HepG2 (cell line): Measurements from ENCODE around the gene TLN1. TPM values are rescaled to one million over a fixed set of nuclear protein-coding genes. Genes with fewer than 3 reads are reported as not detected.

Experiments used
- ATAC-seq: fragments of 200-7000 bp; cut with Tn5 transposase; 3 replicates; pipeline ENCODE4 v1.9.1; 2020; ENCODE audit warnings: mild to moderate bottlenecking, moderate library complexity
- BruUV-seq: library from RNA; stranded (reverse); fragments of 400-500 nt; replicated peaks from 2 replicates; lab custom pipeline; 2021; lab: Mats Ljungman, UMichigan
- CTCF ChIA-PET: fragments of 300-600 bp; formaldehyde crosslinking; extraction: SDS; loops from one replicate; lab custom pipeline; 2021; ENCODE audit warnings: low total read pairs, inconsistent platforms, low intra/inter-chr PET ratio; lab: Yijun Ruan, JAX
- POLR2A ChIA-PET: fragments of 350-600 bp; sonication (Branson Sonifier 250); formaldehyde crosslinking; loops from one replicate; lab custom pipeline; 2020; ENCODE audit warnings: antibody characterized with exemption, inconsistent platforms; lab: Yijun Ruan, JAX
- DNase-seq: peaks from one replicate; pipeline ENCODE4 v3.0.0-alpha.2; 2015; ENCODE audit warnings: low spot score
- FAIRE-seq: peaks from 3 replicates; lab custom pipeline; 2011; peaks lifted over from hg19 to GRCh38; lab: Jason Lieb, UNC
- H2AFZ ChIP-seq: one replicate; pipeline ENCODE4 v1.6.1; 2011; ENCODE audit warnings: low read length, inconsistent platforms
- H3K27ac ChIP-seq: fragments of 300-600 bp; 3 replicates; pipeline ENCODE4 v1.8.0; 2011; ENCODE audit warnings: mixed run types, mild to moderate bottlenecking, mixed read lengths, low read length, inconsistent platforms; ENCODE audit not compliant: insufficient read depth; ENCODE audit errors: extremely low read length
- H3K27me3 ChIP-seq, 2 experiments: fragments of 200-600 bp in 1 of 2; 2 replicates in 1 of 2; 3 replicates in 1 of 2; pipeline versions ENCODE4 v1.6.0 to v1.8.0; 2011; ENCODE audit warnings: low read length in 2 of 2, mild to moderate bottlenecking in 2 of 2, moderate library complexity in 2 of 2, inconsistent platforms in 1 of 2; ENCODE audit not compliant: insufficient read depth in 2 of 2, control insufficient read depth in 1 of 2
- H3K36me3 ChIP-seq, 2 experiments: fragments of 200-600 bp in 1 of 2; replicated peaks in 1 of 2; 2 replicates in 1 of 2; 3 replicates in 1 of 2; pipeline versions ENCODE4 v1.5.1 to v1.8.0; 2011; ENCODE audit warnings: low read length in 2 of 2, inconsistent platforms in 1 of 2; ENCODE audit not compliant: insufficient read depth in 2 of 2, control insufficient read depth in 1 of 2
- H3K4me1 ChIP-seq: 2 replicates; pipeline ENCODE4 v1.5.1; 2012; ENCODE audit warnings: low read length, inconsistent platforms; ENCODE audit not compliant: insufficient read depth
- H3K4me2 ChIP-seq: 2 replicates; pipeline ENCODE4 v1.6.0; 2011; ENCODE audit warnings: low read depth, low read length, inconsistent platforms
- H3K4me3 ChIP-seq, 3 experiments: fragments of 200-600 bp in 1 of 3; sonication (generic), shearing (Covaris generic) in 1 of 3; replicated peaks in 1 of 3; 2 replicates each; pipeline ENCODE4 v1.5.1; 2011 to 2016; ENCODE audit warnings: low read length in 3 of 3, inconsistent platforms in 2 of 3, low read depth in 2 of 3, mild to moderate bottlenecking in 2 of 3, control low read depth in 1 of 3, mixed read lengths in 1 of 3; ENCODE audit not compliant: insufficient read depth in 1 of 3
- H3K79me2 ChIP-seq: one replicate; pipeline ENCODE4 v1.6.1; 2011; ENCODE audit warnings: low read length, inconsistent platforms; ENCODE audit not compliant: insufficient read depth
- H3K9ac ChIP-seq: 2 replicates; pipeline ENCODE4 v1.6.0; 2011; ENCODE audit warnings: mild to moderate bottlenecking, low read depth, low read length, inconsistent platforms; ENCODE audit not compliant: insufficient read depth
- H3K9me3 ChIP-seq: 2 replicates; pipeline ENCODE4 v1.5.1; 2012; ENCODE audit warnings: mild to moderate bottlenecking, low read length
- H4K20me1 ChIP-seq: 2 replicates; pipeline ENCODE4 v1.6.0; 2011; ENCODE audit warnings: inconsistent platforms, mild to moderate bottlenecking, low read length, moderate library complexity; ENCODE audit not compliant: insufficient read depth
- ARNTL ChIP-seq: sonication (generic); formaldehyde crosslinking; IDR thresholded peaks from 2 replicates; pipeline ENCODE4 v1.4.0; 2020; ENCODE audit warnings: mild to moderate bottlenecking, missing genetic modification reagents
- KLF12 ChIP-seq: sonication (generic); formaldehyde crosslinking; IDR thresholded peaks from 2 replicates; pipeline ENCODE4 v1.4.0; 2020; ENCODE audit warnings: missing genetic modification reagents, borderline replicate concordance
- PHF8 ChIP-seq: sonication (generic); formaldehyde crosslinking; IDR thresholded peaks from 2 replicates; pipeline ENCODE4 v1.5.0; 2020; ENCODE audit warnings: missing genetic modification reagents
- PITX1 ChIP-seq: sonication (generic); formaldehyde crosslinking; IDR thresholded peaks from 2 replicates; pipeline ENCODE4 v1.5.1; 2020; ENCODE audit warnings: mild to moderate bottlenecking, missing genetic modification reagents
- RFXAP ChIP-seq: sonication (generic); formaldehyde crosslinking; IDR thresholded peaks from 2 replicates; pipeline ENCODE4 v1.4.0; 2020; ENCODE audit warnings: missing genetic modification reagents, borderline replicate concordance
- ZKSCAN8 ChIP-seq: IDR thresholded peaks from 2 replicates; pipeline ENCODE4 v1.6.1; 2016; ENCODE audit warnings: borderline replicate concordance, missing genetic modification reagents, missing compliant biosample characterization
- ZSCAN29 ChIP-seq: sonication (generic); formaldehyde crosslinking; conservative IDR thresholded peaks from 2 replicates; pipeline ENCODE4 v1.4.0; 2020; ENCODE audit warnings: mild to moderate bottlenecking, missing genetic modification reagents
- WGBS: methylation state at CpG from one replicate; pipeline ENCODE4 v1.1.6; 2017; ENCODE audit warnings: low lambda C conversion rate; 5-methylcytosine and 5-hydroxymethylcytosine counted together
- in situ Hi-C: cut with HindIII; loops from 2 replicates; pipeline ENCODE4 v1.10.0; 2017; ENCODE audit warnings: low pct_unique_long_range_greater_than_20kb; ENCODE audit not compliant: extremely low pct_ligation_motif_present
- intact Hi-C: fragments of 100-400 bp; cut with micrococcal nuclease; formaldehyde crosslinking; loops from one replicate; pipeline ENCODE4 v1.10.0; 2022; ENCODE audit not compliant: unreplicated experiment
- polyA plus RNA-seq, 8 experiments: library from polyadenylated mRNA; depleted of rRNA in 3 of 8; stranded (reverse) in 7 of 8; unstranded in 1 of 8; fragments of >200 nt; fragmentation: Illumina TruSeq in 4 of 8; extraction: Trizol in 4 of 8; gene quantifications; 2 replicates each; pipeline versions ENCODE4 v1.2.1 to v1.2.3, GENCODE V29; 2011 to 2016; ENCODE audit warnings: low read depth in 4 of 8, missing spikeins in 1 of 8, mixed read lengths in 1 of 8; ENCODE audit not compliant: insufficient read depth in 1 of 8
- total RNA-seq, 5 experiments: library from RNA; depleted of rRNA; stranded (reverse); fragments of >200 nt; fragmentation: Illumina TruSeq; extraction: Trizol; gene quantifications; 2 replicates each; pipeline ENCODE4 v1.2.3, GENCODE V29; 2016; ENCODE audit warnings: low read depth in 1 of 5
- TF ChIP-seq, protein P1 (sequence below): sonication (generic); formaldehyde crosslinking; IDR thresholded peaks from 2 replicates; pipeline ENCODE4 v1.5.1; 2020; ENCODE audit warnings: mild to moderate bottlenecking, missing genetic modification reagents, moderate library complexity
- TF ChIP-seq, protein P2 (sequence below): IDR thresholded peaks from 2 replicates; pipeline ENCODE4 v1.6.1; 2016; ENCODE audit warnings: mild to moderate bottlenecking, missing biosample characterization, missing genetic modification reagents
- TF ChIP-seq, protein P3 (sequence below): sonication (generic); formaldehyde crosslinking; IDR thresholded peaks from 2 replicates; pipeline ENCODE4 v1.4.0; 2020; ENCODE audit warnings: mild to moderate bottlenecking, missing genetic modification reagents, borderline replicate concordance

TLN1 gene
- total and polyA plus RNA-seq, 2 of the 13 experiments (the other 11 are each of a cell fraction or from before 2014, with no cell fraction given), result 35.2 to 51.8 TPM

DNA sequence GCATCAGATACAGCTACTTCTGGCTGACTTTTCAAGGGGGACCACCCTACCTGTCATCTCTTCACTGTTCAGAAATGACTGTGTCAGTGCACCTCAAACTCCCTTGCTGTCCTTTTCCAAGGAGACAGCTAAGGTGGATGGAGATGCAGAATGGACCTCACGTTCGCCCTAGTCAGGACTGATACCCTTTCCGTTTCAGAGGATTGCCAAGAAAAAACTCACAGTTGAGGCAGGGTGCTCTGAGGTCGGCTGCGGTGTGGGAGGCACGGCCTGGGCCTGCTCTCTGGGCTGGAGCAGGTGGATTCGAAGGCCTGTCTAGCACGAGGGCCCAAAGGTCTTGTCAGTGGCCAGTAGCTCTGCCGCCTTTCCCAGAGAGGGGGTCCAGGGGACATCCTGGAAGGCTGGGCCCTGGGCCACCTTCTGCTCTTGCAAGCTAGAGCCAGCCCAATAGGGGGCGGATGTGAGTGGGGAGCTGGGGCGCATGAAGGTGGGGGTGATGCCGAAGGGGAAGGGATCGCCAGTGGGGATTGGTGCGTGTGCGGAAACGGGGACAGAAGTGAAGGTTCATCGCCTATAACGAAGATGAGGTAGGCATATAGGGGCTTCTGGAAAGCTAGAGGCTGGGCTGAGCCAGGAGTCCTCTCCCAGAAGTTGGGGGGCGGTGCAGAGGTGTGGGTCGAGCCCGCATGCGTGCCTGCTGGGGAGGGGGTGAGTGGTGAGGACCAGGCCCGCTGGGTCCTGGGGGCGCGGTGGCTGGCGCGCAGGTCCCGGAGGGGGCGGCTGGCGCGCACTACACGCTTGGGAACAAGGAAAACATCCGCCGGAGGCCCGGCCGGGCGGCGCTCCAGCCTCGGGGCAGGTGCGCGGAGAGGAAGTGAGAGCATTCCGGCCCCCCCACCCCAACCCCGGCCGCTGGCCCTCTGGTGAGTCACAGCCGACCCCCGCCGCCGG, 24.6 kb upstream of the TLN1 start:
- intact Hi-C loops (loop anchor here (2.0 kb wide), 1 partner anchor 20 kb away; no protein-coding TSS in a partner anchor), in situ Hi-C loops (no loop called here)
- Histone ChIP-seq H3K27me3 (no peaks in the 10 kb centered on the region; a peak in 1 of 5 replicates), H3K9me3 (no peaks in the 10 kb centered on the region), H3K4me2 (peak overlapping the region; percentile 95), H3K79me2 (peaks cover 38% of the 10 kb centered on the region), H3K4me3 (peak overlapping the region; percentile 82 to 90 (median 89)), H2AFZ (no peak overlapping the region), H3K9ac (peak overlapping the region; percentile 83), H4K20me1 (no peaks in the 10 kb centered on the region), H3K4me1 (peaks cover 33% of the 10 kb centered on the region), H3K36me3 (peaks cover 7 to 21% of the 10 kb centered on the region in 2 experiments), H3K27ac (peak overlapping the region; percentile 95)
- ATAC-seq, result peak; percentile 87
- POLR2A ChIA-PET, result interaction anchor here (0.6 to 1.5 kb wide), 12 partner anchors 8 to 333 kb away, joined by 3 to 21 read pairs (median 4); partner anchors contain the start of genes CREB3, GBA2, RGP1 and SPAG8
- CTCF ChIA-PET, result interaction anchor here (0.6 kb wide), 1 partner anchor 134 kb away, joined by 4 read pairs; no protein-coding TSS in a partner anchor
- FAIRE-seq, result peak; percentile 68
- WGBS, result 24% methylated on average over 12 of the region's 48 CpGs
- BruUV-seq, result no TSS peak
- peak; percentile 62 for DNase-seq
- TF ChIP-seq, protein P1, sequence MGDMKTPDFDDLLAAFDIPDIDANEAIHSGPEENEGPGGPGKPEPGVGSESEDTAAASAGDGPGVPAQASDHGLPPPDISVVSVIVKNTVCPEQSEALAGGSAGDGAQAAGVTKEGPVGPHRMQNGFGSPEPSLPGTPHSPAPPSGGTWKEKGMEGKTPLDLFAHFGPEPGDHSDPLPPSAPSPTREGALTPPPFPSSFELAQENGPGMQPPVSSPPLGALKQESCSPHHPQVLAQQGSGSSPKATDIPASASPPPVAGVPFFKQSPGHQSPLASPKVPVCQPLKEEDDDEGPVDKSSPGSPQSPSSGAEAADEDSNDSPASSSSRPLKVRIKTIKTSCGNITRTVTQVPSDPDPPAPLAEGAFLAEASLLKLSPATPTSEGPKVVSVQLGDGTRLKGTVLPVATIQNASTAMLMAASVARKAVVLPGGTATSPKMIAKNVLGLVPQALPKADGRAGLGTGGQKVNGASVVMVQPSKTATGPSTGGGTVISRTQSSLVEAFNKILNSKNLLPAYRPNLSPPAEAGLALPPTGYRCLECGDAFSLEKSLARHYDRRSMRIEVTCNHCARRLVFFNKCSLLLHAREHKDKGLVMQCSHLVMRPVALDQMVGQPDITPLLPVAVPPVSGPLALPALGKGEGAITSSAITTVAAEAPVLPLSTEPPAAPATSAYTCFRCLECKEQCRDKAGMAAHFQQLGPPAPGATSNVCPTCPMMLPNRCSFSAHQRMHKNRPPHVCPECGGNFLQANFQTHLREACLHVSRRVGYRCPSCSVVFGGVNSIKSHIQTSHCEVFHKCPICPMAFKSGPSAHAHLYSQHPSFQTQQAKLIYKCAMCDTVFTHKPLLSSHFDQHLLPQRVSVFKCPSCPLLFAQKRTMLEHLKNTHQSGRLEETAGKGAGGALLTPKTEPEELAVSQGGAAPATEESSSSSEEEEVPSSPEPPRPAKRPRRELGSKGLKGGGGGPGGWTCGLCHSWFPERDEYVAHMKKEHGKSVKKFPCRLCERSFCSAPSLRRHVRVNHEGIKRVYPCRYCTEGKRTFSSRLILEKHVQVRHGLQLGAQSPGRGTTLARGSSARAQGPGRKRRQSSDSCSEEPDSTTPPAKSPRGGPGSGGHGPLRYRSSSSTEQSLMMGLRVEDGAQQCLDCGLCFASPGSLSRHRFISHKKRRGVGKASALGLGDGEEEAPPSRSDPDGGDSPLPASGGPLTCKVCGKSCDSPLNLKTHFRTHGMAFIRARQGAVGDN, result peak; percentile 94
- TF ChIP-seq PHF8 (peak; percentile 71), ARNTL (CRISPR knock-in tag) (peak; percentile 68), KLF12 (CRISPR knock-in tag) (peak; percentile 91), ZKSCAN8 (CRISPR knock-in tag) (0 out of 2 replicates have a peak, but pooled peaks have one; percentile 14), ZSCAN29 (CRISPR knock-in tag) (peak; percentile 14; the same call in 1 of the 2 replicates), RFXAP (CRISPR knock-in tag) (0 out of 2 replicates have a peak, but pooled peaks have one; percentile 78), PITX1 (CRISPR knock-in tag) (peak; percentile 58)
- TF ChIP-seq, protein P2, sequence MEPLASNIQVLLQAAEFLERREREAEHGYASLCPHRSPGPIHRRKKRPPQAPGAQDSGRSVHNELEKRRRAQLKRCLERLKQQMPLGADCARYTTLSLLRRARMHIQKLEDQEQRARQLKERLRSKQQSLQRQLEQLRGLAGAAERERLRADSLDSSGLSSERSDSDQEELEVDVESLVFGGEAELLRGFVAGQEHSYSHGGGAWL, result peak; percentile 65
- TF ChIP-seq, protein P3, sequence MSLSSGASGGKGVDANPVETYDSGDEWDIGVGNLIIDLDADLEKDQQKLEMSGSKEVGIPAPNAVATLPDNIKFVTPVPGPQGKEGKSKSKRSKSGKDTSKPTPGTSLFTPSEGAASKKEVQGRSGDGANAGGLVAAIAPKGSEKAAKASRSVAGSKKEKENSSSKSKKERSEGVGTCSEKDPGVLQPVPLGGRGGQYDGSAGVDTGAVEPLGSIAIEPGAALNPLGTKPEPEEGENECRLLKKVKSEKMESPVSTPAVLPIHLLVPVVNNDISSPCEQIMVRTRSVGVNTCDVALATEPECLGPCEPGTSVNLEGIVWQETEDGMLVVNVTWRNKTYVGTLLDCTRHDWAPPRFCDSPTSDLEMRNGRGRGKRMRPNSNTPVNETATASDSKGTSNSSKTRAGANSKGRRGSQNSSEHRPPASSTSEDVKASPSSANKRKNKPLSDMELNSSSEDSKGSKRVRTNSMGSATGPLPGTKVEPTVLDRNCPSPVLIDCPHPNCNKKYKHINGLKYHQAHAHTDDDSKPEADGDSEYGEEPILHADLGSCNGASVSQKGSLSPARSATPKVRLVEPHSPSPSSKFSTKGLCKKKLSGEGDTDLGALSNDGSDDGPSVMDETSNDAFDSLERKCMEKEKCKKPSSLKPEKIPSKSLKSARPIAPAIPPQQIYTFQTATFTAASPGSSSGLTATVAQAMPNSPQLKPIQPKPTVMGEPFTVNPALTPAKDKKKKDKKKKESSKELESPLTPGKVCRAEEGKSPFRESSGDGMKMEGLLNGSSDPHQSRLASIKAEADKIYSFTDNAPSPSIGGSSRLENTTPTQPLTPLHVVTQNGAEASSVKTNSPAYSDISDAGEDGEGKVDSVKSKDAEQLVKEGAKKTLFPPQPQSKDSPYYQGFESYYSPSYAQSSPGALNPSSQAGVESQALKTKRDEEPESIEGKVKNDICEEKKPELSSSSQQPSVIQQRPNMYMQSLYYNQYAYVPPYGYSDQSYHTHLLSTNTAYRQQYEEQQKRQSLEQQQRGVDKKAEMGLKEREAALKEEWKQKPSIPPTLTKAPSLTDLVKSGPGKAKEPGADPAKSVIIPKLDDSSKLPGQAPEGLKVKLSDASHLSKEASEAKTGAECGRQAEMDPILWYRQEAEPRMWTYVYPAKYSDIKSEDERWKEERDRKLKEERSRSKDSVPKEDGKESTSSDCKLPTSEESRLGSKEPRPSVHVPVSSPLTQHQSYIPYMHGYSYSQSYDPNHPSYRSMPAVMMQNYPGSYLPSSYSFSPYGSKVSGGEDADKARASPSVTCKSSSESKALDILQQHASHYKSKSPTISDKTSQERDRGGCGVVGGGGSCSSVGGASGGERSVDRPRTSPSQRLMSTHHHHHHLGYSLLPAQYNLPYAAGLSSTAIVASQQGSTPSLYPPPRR, result 0 out of 2 replicates have a peak, but pooled peaks have one; percentile 20
